ENCODE data around the gene TFPT.

Gene TFPT, protein sequence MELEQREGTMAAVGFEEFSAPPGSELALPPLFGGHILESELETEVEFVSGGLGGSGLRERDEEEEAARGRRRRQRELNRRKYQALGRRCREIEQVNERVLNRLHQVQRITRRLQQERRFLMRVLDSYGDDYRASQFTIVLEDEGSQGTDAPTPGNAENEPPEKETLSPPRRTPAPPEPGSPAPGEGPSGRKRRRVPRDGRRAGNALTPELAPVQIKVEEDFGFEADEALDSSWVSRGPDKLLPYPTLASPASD

DNA sequence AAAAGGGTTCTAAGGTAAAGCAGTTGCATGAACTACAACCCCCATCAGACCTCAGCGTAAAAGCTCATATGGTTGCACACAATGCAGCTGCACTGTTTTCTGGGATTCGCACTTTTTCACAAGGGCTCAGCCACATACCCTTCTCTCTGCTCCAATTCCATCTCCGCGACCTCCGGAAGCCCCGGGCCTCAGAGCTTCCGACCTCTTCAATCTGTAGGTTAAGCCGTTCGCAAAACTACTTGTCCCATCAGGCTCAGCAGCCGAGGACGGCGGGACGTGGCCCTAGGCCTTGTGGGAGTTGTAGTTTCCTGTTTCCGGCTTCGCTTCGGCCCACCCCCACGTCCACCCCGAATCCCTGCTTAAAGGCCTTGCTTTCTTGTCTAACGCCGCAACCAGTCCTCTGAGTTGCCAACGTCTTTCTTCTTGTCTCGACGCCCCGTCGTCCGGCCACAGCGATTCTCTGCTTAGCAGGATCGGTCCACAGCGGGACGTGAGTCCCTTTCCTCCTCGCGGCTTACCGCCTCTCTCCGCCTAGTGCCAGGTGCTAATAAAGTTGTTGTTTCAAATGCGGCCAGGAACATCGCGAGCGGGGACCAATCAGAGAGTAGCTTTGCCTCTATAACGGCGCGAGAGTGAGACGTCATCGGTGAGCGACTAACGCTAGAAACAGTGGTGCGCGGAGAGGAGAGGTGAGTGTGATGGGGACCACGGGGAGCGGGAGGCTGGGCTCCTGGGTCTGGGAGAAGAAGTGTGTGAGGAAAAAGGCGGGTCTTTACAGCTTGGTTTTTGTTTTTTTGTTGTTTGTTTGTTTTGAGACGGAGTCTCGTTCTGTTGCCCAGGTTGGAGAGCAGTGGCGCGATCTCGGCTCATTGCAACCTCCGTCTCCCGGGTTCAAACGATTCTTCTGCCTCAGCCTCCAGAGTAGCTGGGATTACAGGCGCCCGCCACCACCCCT lies at the start of gene TFPT, which contains the start of gene PRPF31:
TSS of gene TFPT (minus strand) at position 549 of the 955 bp plus-strand sequence. CDS start at position 161, 388 bp downstream.
TSS of gene PRPF31 (plus strand) at position 646 of the 955 bp plus-strand sequence. CDS start 2,525 bp downstream, outside the sequence.
- H3K27me3 ChIP-seq, result no peaks in the 10 kb centered on the region
- TF ChIP-seq, protein P1, sequence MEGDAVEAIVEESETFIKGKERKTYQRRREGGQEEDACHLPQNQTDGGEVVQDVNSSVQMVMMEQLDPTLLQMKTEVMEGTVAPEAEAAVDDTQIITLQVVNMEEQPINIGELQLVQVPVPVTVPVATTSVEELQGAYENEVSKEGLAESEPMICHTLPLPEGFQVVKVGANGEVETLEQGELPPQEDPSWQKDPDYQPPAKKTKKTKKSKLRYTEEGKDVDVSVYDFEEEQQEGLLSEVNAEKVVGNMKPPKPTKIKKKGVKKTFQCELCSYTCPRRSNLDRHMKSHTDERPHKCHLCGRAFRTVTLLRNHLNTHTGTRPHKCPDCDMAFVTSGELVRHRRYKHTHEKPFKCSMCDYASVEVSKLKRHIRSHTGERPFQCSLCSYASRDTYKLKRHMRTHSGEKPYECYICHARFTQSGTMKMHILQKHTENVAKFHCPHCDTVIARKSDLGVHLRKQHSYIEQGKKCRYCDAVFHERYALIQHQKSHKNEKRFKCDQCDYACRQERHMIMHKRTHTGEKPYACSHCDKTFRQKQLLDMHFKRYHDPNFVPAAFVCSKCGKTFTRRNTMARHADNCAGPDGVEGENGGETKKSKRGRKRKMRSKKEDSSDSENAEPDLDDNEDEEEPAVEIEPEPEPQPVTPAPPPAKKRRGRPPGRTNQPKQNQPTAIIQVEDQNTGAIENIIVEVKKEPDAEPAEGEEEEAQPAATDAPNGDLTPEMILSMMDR (IDR thresholded peaks at IDR 0.05), result no peak
- peaks cover 23 to 24% of the 10 kb centered on the region in 2 experiments for H3K4me1 ChIP-seq (ENCODE audit: control insufficient read depth in 1 of 2, insufficient read depth in 1 of 2, low read depth in 1 of 2, low read length in 1 of 2)
- peak within 1 kb of the TSS; percentile 97 to 99 for H3K4me3 ChIP-seq (ENCODE audit: low read depth in 1 of 2, low read length in 1 of 2)
- H3K27ac ChIP-seq, result peak within 1 kb of the TSS; percentile 98
- H3K9me3 ChIP-seq, result no peaks in the 10 kb centered on the region
- H3K36me3 ChIP-seq, result peaks cover 31% of the 10 kb centered on the region

DNA sequence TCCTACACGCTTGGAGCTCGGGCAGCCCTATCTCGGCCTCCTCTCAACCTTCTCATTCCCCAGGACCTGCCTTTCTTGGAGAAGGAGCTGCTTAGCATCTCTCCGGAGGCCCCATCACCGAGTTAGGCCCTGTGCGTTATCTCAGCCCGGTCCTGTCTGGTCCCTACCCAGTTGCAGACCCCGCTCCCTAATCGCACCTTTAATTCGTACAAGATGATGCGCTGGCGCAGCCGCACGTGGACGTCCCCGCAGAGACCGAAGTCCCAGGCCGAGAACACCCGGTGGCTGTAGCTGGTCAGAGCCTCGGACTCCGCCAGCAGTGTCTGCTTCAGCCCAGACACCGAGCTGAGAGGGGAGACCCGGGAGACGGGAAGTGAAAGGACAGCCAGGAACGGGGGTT lies 49.8 kb upstream of the TFPT start:
- Histone ChIP-seq H3K4me1 (ENCODE audit: control insufficient read depth in 1 of 2, insufficient read depth in 1 of 2, low read depth in 1 of 2, low read length in 1 of 2) (peaks cover 60 to 66% of the 10 kb centered on the region in 2 experiments), H3K27me3 (peaks cover 20% of the 10 kb centered on the region), H3K9me3 (no peaks in the 10 kb centered on the region), H3K4me3 (ENCODE audit: low read depth in 1 of 2, low read length in 1 of 2) (no peak overlapping the region), H3K36me3 (no peaks in the 10 kb centered on the region), H3K27ac (no peak overlapping the region)
- TF ChIP-seq, protein P1 (IDR thresholded peaks at IDR 0.05), result no peak

DNA sequence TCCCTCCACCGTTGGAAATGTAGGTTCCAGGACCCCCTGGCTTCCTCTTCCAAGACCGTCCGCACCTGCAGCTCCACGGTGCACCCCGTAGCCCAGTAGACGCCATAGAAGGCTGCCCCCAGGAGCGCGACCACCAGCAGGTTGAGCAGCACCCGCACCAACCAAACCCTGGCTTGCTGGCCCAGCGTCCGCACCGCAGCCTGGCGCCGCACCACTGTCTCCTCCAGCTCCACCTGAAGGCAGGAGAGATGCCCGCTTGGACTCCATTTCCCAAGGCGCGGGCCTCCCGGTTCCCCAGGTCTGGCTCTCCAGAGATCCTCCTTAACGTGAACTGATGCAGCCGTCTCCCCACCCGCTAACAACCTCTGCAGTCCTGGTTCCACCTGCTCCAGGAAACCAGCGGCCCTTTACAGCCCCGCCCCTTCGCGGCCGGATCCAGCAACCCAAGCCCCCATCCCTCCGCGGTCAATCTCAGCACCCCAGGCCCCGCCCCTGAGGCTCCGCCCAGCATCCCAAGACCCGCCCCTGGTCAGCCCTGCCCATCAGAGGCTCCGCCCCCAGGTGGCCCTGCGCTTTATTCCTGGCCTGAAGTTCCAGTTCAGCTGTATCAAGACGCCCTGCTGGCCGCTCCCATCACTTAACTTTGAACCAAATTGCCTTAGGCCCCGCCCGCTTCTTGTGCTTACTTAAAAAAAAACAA lies 49.1 kb upstream of the TFPT start:
- Histone ChIP-seq H3K36me3 (no peaks in the 10 kb centered on the region), H3K4me3 (ENCODE audit: low read depth in 1 of 2, low read length in 1 of 2) (peak overlapping the region; percentile 2 to 13), H3K27me3 (peaks cover 20% of the 10 kb centered on the region), H3K4me1 (ENCODE audit: control insufficient read depth in 1 of 2, insufficient read depth in 1 of 2, low read depth in 1 of 2, low read length in 1 of 2) (peaks cover 62 to 69% of the 10 kb centered on the region in 2 experiments), H3K27ac (no peak overlapping the region), H3K9me3 (no peaks in the 10 kb centered on the region)
- TF ChIP-seq, protein P1 (IDR thresholded peaks at IDR 0.05), result peak; percentile 8

DNA sequence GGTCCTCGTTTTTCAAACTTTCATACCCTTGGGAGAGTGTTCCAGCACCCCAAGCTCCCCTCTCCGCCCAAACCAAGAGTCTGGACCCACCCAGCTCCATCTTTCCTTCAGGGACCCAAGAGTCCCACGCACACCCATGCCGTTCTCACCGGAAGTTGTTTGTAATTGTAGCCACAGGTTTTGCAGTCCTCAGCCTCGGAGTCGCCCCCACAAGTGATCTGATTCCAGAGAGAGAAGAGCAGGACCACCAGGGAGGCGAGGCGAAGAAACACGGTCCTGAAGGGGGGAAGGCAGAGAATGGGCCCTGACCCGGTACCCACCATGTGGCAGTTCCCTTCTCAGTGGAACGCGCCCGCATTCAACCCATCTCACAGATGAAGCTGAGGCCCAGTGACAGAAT lies 47.4 kb upstream of the TFPT start:
- TF ChIP-seq, protein P1 (IDR thresholded peaks at IDR 0.05), result no peak
- peaks cover 20% of the 10 kb centered on the region for H3K27me3 ChIP-seq
- no peaks in the 10 kb centered on the region for H3K9me3 ChIP-seq
- peaks cover 4% of the 10 kb centered on the region for H3K36me3 ChIP-seq
- peak overlapping the region; percentile 49 to 67 for H3K4me3 ChIP-seq (ENCODE audit: low read depth in 1 of 2, low read length in 1 of 2)
- peaks cover 70 to 75% of the 10 kb centered on the region in 2 experiments for H3K4me1 ChIP-seq (ENCODE audit: control insufficient read depth in 1 of 2, insufficient read depth in 1 of 2, low read depth in 1 of 2, low read length in 1 of 2)
- H3K27ac ChIP-seq, result peak overlapping the region; percentile 68

DNA sequence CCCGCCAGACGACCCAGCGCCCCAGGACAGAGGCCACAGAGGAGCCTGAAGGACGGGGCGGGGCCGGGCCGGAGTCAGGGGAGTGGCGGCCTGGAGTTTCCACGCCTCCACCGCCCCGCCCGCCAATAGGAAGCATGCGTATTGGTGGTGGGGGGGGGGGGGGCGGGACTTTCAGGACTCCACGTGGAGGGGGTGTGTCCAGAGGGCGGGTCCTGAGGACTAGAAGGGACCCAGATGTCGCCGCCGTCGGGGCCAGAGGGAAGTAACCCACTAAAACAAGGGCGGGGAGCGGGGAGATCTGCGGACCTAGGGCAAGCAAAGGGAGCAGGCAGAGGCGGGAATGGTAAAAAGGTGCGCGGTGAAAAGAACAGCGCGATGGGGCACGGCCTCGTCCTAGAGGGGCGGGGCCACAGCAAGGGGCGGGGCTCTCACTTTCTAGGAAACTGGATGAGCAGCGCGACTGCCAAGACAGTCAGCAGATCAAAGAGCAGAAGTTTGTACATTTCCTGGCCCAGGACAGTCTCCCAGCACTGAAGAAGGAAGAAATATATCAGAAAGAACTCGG lies 46.9 kb upstream of the TFPT start:
- Histone ChIP-seq H3K36me3 (peaks cover 9% of the 10 kb centered on the region), H3K4me1 (ENCODE audit: control insufficient read depth in 1 of 2, insufficient read depth in 1 of 2, low read depth in 1 of 2, low read length in 1 of 2) (peaks cover 70 to 74% of the 10 kb centered on the region in 2 experiments), H3K4me3 (ENCODE audit: low read depth in 1 of 2, low read length in 1 of 2) (peak overlapping the region; percentile 49 to 67), H3K27ac (peak overlapping the region; percentile 68), H3K27me3 (peaks cover 20% of the 10 kb centered on the region), H3K9me3 (no peaks in the 10 kb centered on the region)
- TF ChIP-seq, protein P1 (IDR thresholded peaks at IDR 0.05), result peak; percentile 34

Measured in neutrophil (primary cell).